CD4-positive, alpha-beta memory T cell (primary cell): ENCODE data around the gene SLC27A2. TPM values are rescaled to one million over a fixed set of nuclear protein-coding genes. Genes with fewer than 3 reads are reported as not detected.
A peak's percentile ranks its signal among the peaks of the same experiment; 100 is the strongest.
"Not testable (repeated sequence)": the region's sequence is repeated elsewhere in the genome, so short reads cannot be mapped to it uniquely, and the experiment has no call there.

ENCODE experiments used
- CTCF ChIA-PET: fragments of 350-600 bp; sonication (Branson Sonifier 250); formaldehyde crosslinking; loops from one replicate; lab custom pipeline; 2021; ENCODE audit warnings: inconsistent platforms; ENCODE audit not compliant: partially characterized antibody; lab: Charles Lee
- POLR2A ChIA-PET: fragments of 350-600 bp; sonication (Branson Sonifier 250); formaldehyde crosslinking; loops from one replicate; lab custom pipeline; 2021; ENCODE audit not compliant: partially characterized antibody; lab: Charles Lee
- DNase-seq, 5 donors: peaks; one replicate each; pipeline versions ENCODE4 v3.0.0 to v3.0.0-alpha.2; 2020 to 2022; ENCODE audit warnings: mixed read lengths in 1 of 5
- H3K27ac ChIP-seq: one replicate; pipeline ENCODE4 v1.7.0; 2013; ENCODE audit warnings: low read depth, low read length
- H3K27me3 ChIP-seq: 2 replicates; pipeline ENCODE4 v1.7.0; 2013; ENCODE audit warnings: mild to moderate bottlenecking, low read length, moderate library complexity; ENCODE audit not compliant: insufficient read depth
- H3K36me3 ChIP-seq: 2 replicates; pipeline ENCODE4 v1.7.0; 2013; ENCODE audit warnings: mild to moderate bottlenecking, low read length, moderate library complexity; ENCODE audit not compliant: insufficient read depth
- H3K4me1 ChIP-seq: 2 replicates; pipeline ENCODE4 v1.7.0; 2013; ENCODE audit warnings: mild to moderate bottlenecking, low read length, moderate library complexity; ENCODE audit not compliant: insufficient read depth
- H3K4me3 ChIP-seq, 2 donors: one replicate each; pipeline ENCODE4 v1.7.0; 2013; ENCODE audit warnings: low read length in 2 of 2, mild to moderate bottlenecking in 1 of 2
- H3K9me3 ChIP-seq, 2 donors: one replicate each; pipeline ENCODE4 v1.7.0; 2013; ENCODE audit warnings: low read length in 2 of 2, control low read depth in 1 of 2; ENCODE audit not compliant: control insufficient read depth in 1 of 2
- H3K27ac Mint-ChIP-seq, 7 donors: one replicate each; pipeline ENCODE4 v1.8.0; 2020 to 2021; ENCODE audit warnings: mixed read lengths in 7 of 7, mild to moderate bottlenecking in 6 of 7, inconsistent platforms in 3 of 7, moderate library complexity in 3 of 7
- H3K27me3 Mint-ChIP-seq, 2 donors: one replicate each; pipeline ENCODE4 v1.8.0; 2020 to 2021; ENCODE audit warnings: mixed read lengths in 2 of 2
- H3K36me3 Mint-ChIP-seq, 2 donors: one replicate each; pipeline ENCODE4 v1.8.0; 2020 to 2021; ENCODE audit warnings: mixed read lengths in 2 of 2, inconsistent platforms in 1 of 2, mild to moderate bottlenecking in 1 of 2
- H3K4me1 Mint-ChIP-seq, 4 donors: one replicate each; pipeline ENCODE4 v1.8.0; 2020 to 2021; ENCODE audit warnings: mixed read lengths in 4 of 4, mild to moderate bottlenecking in 1 of 4
- H3K4me3 Mint-ChIP-seq, 8 donors: one replicate each; pipeline ENCODE4 v1.8.0; 2020 to 2021; ENCODE audit warnings: mixed read lengths in 8 of 8, mild to moderate bottlenecking in 7 of 8, moderate library complexity in 6 of 8, inconsistent platforms in 3 of 8
- H3K9me3 Mint-ChIP-seq, 8 donors: one replicate each; pipeline ENCODE4 v1.8.0; 2020 to 2021; ENCODE audit warnings: mixed read lengths in 8 of 8, mild to moderate bottlenecking in 5 of 8, inconsistent platforms in 3 of 8, moderate library complexity in 1 of 8
- intact Hi-C: fragments of 100-400 bp; cut with micrococcal nuclease; formaldehyde crosslinking; loops from one replicate; pipeline ENCODE4 v1.15.1; 2023
- polyA plus RNA-seq, 2 donors: library from polyadenylated mRNA; unstranded; fragments of 300-500 nt; fragmentation: Illumina TruSeq; gene quantifications; one replicate each; pipeline ENCODE4 v1.2.3, GENCODE V29; 2021
- total RNA-seq, 2 experiments: library from RNA; stranded (reverse); gene quantifications; one replicate each; pipeline ENCODE4 v1.2.3, GENCODE V29; 2021

The SLC27A2 gene
- total and polyA plus RNA-seq, 4 experiments from 2014 or later, result 0.61 to 0.93 (median 0.75) TPM; not detected in 1

- Histone ChIP-seq H3K9me3 (no peaks in the 10 kb centered on the region), H3K4me1 (no peaks in the 10 kb centered on the region), H3K27ac (no peak overlapping the region), H3K36me3 (no peaks in the 10 kb centered on the region), H3K4me3 (no peak overlapping the region), H3K27me3 (no peaks in the 10 kb centered on the region)
- Mint-ChIP-seq H3K27me3 (no peaks in the 10 kb centered on the region), H3K27ac (no peak overlapping the region), H3K4me1 (no peaks in the 10 kb centered on the region), H3K36me3 (no peaks in the 10 kb centered on the region), H3K9me3 (peaks cover 0 to 4% (median under 1%) of the 10 kb centered on the region in 8 donors), H3K4me3 (no peak overlapping the region)
- ChIA-PET POLR2A (no interaction called here), CTCF (interaction anchor here (1.5 to 1.6 kb wide), 2 partner anchors 1286 to 1288 kb away, joined by 3 to 8 read pairs; no protein-coding TSS in a partner anchor)
- intact Hi-C loops, result loop anchor here (5.0 to 10.0 kb wide), 3 partner anchors 166 to 1864 kb away; partner anchors contain the start of gene AP4E1
- no peak for DNase-seq
Measured at GRCh38 chr15:50148362-50148963, 33.5 kb upstream of the SLC27A2 start.

GRCh38 chr15:50149090-50149489, 32.9 kb upstream of the SLC27A2 start:
- Histone ChIP-seq H3K27me3 (no peaks in the 10 kb centered on the region), H3K36me3 (no peaks in the 10 kb centered on the region), H3K4me3 (no peak overlapping the region), H3K9me3 (no peaks in the 10 kb centered on the region), H3K27ac (no peak overlapping the region), H3K4me1 (no peaks in the 10 kb centered on the region)
- intact Hi-C loops, result loop anchor here (5.0 to 10.0 kb wide), 3 partner anchors 166 to 1864 kb away; partner anchors contain the start of gene AP4E1
- Mint-ChIP-seq H3K4me1 (no peaks in the 10 kb centered on the region), H3K4me3 (no peak overlapping the region), H3K9me3 (peaks cover 0 to 4% (median 1%) of the 10 kb centered on the region in 8 donors), H3K27me3 (no peaks in the 10 kb centered on the region), H3K27ac (no peak overlapping the region), H3K36me3 (no peaks in the 10 kb centered on the region)
- ChIA-PET POLR2A (no interaction called here), CTCF (interaction anchor here (1.5 to 1.6 kb wide), 2 partner anchors 1287 to 1289 kb away, joined by 3 to 8 read pairs; no protein-coding TSS in a partner anchor)
- no peak for DNase-seq

DNA sequence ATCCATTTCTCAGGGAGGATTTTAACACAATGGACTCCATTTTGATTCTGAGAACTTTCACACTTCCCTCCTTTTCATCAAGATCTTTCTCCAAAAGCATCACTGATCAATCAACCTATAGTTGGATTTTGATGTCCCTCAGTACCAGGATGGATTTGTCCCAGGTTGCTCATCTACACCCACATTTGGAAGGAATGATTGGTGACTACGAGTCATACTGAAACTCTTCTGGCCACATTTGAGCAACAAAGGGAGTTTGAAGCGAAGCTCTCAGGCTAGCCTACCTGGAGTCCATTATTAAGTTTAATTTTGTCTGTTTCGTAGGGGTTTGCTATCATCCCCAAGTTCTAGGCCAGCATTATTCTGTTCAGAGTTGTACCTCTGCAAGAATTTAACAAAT, 31.6 kb upstream of the SLC27A2 start:
- Histone ChIP-seq H3K27me3 (no peaks in the 10 kb centered on the region), H3K27ac (no peak overlapping the region), H3K4me1 (no peaks in the 10 kb centered on the region), H3K4me3 (no peak overlapping the region), H3K9me3 (no peaks in the 10 kb centered on the region), H3K36me3 (no peaks in the 10 kb centered on the region)
- H3K27me3 Mint-ChIP-seq, result no peaks in the 10 kb centered on the region
- intact Hi-C loops, result no loop called here
- no peak overlapping the region for H3K4me3 Mint-ChIP-seq
- no peak for DNase-seq
- peaks cover 0 to 11% (median 2%) of the 10 kb centered on the region in 8 donors for H3K9me3 Mint-ChIP-seq
- CTCF ChIA-PET, result interaction anchor here (1.5 kb wide), 1 partner anchor 1290 kb away, joined by 3 read pairs; no protein-coding TSS in a partner anchor
- no peaks in the 10 kb centered on the region for H3K36me3 Mint-ChIP-seq
- H3K4me1 Mint-ChIP-seq, result no peaks in the 10 kb centered on the region
- POLR2A ChIA-PET, result no interaction called here
- peak overlapping the region in 1 of 7 donors; percentile 32 for H3K27ac Mint-ChIP-seq

GRCh38 chr15:50150851-50151250, 31.1 kb upstream of the SLC27A2 start:
- ChIA-PET POLR2A (no interaction called here), CTCF (interaction anchor here (1.1 kb wide), 1 partner anchor 1286 kb away, joined by 3 read pairs; no protein-coding TSS in a partner anchor)
- Mint-ChIP-seq H3K9me3 (peaks cover 0 to 11% (median 3%) of the 10 kb centered on the region in 8 donors), H3K27me3 (no peaks in the 10 kb centered on the region), H3K27ac (no peak overlapping the region), H3K4me1 (no peaks in the 10 kb centered on the region), H3K4me3 (no peak overlapping the region), H3K36me3 (no peaks in the 10 kb centered on the region)
- DNase-seq, result no peak
- intact Hi-C loops, result no loop called here
- Histone ChIP-seq H3K27me3 (no peaks in the 10 kb centered on the region), H3K4me1 (no peaks in the 10 kb centered on the region), H3K36me3 (no peaks in the 10 kb centered on the region), H3K4me3 (no peak overlapping the region), H3K9me3 (no peaks in the 10 kb centered on the region), H3K27ac (no peak overlapping the region)

DNA sequence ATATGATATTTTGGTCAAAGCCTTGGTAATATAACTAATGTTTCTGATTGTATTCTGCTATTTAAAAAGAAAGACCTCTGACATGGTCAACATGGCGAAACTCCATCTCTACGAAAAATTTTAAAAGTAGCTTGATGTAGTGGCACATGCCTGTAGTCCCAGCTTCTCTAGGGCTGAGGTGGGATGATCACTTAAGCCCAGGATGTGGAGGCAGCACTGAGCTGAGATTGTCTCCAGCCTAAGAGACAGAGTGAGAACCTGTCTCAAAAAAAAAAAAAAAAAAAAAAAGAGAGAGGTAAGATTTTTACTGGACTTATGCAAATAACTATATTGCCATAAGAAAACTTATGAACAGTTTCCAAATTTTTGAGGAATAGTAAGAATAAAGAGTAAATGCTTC, 30.5 kb upstream of the SLC27A2 start:
- H3K36me3 ChIP-seq, result no peaks in the 10 kb centered on the region

DNA sequence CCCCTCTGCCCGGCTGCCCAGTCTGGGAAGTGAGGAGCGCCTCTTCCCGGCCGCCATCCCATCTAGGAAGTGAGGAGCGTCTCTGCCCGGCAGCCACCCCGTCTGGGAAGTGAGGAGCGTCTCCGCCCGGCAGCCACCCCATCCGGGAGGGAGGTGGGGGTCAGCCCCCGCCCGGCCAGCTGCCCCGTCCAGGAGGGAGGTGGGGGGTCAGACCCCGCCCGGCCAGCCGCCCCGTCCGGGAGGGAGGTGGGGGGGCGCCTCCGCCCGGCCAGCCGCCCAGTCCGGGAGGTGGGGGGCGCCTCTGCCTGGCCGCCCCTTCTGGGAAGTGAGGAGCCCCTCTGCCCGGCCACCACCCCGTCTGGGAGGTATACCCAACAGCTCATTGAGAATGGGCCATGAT, 23.8 kb upstream of the SLC27A2 start:
- H3K9me3 ChIP-seq, H3K36me3 Mint-ChIP-seq, H3K4me3 ChIP-seq, H3K4me1 Mint-ChIP-seq, POLR2A ChIA-PET, DNase-seq, H3K27ac ChIP-seq, CTCF ChIA-PET, H3K36me3 ChIP-seq, intact Hi-C loops, H3K27ac Mint-ChIP-seq, H3K4me3 Mint-ChIP-seq, H3K27me3 ChIP-seq, H3K4me1 ChIP-seq, H3K27me3 Mint-ChIP-seq: not testable (repeated sequence)
- H3K9me3 Mint-ChIP-seq, result peaks cover 0 to 31% (median 18%) of the 10 kb centered on the region in 8 donors

More for the DNA sequence above, 30.5 kb upstream of the SLC27A2 start:
- intact Hi-C loops, result no loop called here
- DNase-seq, result no peak
- H3K27ac ChIP-seq, result no peak overlapping the region
- Mint-ChIP-seq H3K4me3 (no peak overlapping the region), H3K36me3 (no peaks in the 10 kb centered on the region), H3K27me3 (no peaks in the 10 kb centered on the region), H3K9me3 (peaks cover 0 to 15% (median 3%) of the 10 kb centered on the region in 8 donors), H3K27ac (no peak overlapping the region), H3K4me1 (no peaks in the 10 kb centered on the region)
- ChIA-PET POLR2A (interaction anchor here (0.6 kb wide), 1 partner anchor 16 kb away, joined by 3 read pairs; no protein-coding TSS in a partner anchor), CTCF (interaction anchor here (1.1 kb wide), 1 partner anchor 1287 kb away, joined by 3 read pairs; no protein-coding TSS in a partner anchor)
- H3K27me3 ChIP-seq, result no peaks in the 10 kb centered on the region
- H3K4me3 ChIP-seq, result no peak overlapping the region
- H3K4me1 ChIP-seq, result no peaks in the 10 kb centered on the region
- H3K9me3 ChIP-seq, result no peaks in the 10 kb centered on the region

DNA sequence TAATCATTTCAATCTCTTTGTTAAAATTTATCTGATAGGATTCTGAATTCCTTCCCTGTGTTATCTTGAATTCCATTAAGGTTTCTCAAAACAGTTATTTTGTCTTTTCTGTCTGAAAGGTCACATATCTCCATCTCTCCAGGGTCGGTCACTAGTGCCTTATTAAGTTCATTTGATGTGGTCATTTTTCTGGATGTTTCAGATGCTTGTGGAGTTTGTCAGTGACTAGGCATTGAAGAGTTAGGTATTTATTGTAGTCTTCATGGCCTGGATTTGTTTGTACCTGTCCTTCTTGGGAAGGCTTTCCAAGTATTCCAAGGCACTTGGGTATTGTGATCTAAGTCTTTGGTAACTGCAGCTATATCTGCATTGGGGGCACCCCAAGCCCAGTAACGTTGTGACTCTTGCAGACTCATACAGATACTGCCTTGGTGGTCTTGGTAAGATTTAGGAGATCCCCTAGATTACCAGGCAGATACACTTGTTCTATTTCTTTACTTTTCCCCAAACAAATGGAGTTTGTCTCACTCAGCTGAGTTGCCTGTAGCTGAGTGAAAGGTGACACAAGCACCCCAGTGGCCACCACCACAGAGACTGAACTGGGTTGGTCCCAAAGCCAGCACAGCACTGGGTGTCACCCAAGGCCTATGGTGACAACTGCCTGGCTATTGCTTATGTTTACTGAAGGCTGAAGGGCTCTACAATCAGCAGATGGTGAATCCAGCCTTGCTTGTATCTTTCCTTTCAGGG, 18.9 kb upstream of the SLC27A2 start:
- Mint-ChIP-seq H3K27ac (no peak overlapping the region), H3K27me3 (peaks cover 6 to 18% of the 10 kb centered on the region in 2 donors), H3K36me3 (no peaks in the 10 kb centered on the region), H3K4me3 (no peak overlapping the region), H3K9me3 (peaks cover 0 to 10% (median 6%) of the 10 kb centered on the region in 8 donors), H3K4me1 (no peaks in the 10 kb centered on the region)
- no peaks in the 10 kb centered on the region for H3K27me3 ChIP-seq
- intact Hi-C loops, result no loop called here
- ChIA-PET CTCF (no interaction called here), POLR2A (no interaction called here)
- H3K4me3 ChIP-seq, result no peak overlapping the region
- DNase-seq, result no peak
- no peaks in the 10 kb centered on the region for H3K4me1 ChIP-seq
- H3K36me3 ChIP-seq, result no peaks in the 10 kb centered on the region
- H3K27ac ChIP-seq, result no peak overlapping the region
- no peaks in the 10 kb centered on the region for H3K9me3 ChIP-seq
